RWPE2 (cell line): ENCODE measurements around the gene ITPKB.

ENCODE experiments used
- ATAC-seq: fragments of 200-7000 bp; cut with Tn5 transposase; 3 replicates; pipeline ENCODE4 v1.9.1; 2021; ENCODE audit warnings: low read depth
- DNase-seq: peaks from one replicate; pipeline ENCODE4 v3.0.0-alpha.2; 2020; ENCODE audit warnings: low spot score
- H3K27ac ChIP-seq: fragments of 450-650 bp; 2 replicates; pipeline ENCODE4 v1.5.1; 2017; ENCODE audit warnings: mild to moderate bottlenecking; ENCODE audit not compliant: poor library complexity, severe bottlenecking
- H3K27me3 ChIP-seq: fragments of 250-450 bp; sonication (Bioruptor Pico); 2 replicates; pipeline ENCODE4 v1.5.1; 2021; ENCODE audit warnings: mild to moderate bottlenecking, moderate library complexity; ENCODE audit not compliant: insufficient read depth, poor library complexity, severe bottlenecking
- H3K36me3 ChIP-seq: fragments of 250-450 bp; sonication (Bioruptor Pico); 2 replicates; pipeline ENCODE4 v1.5.1; 2020; ENCODE audit warnings: low read depth, mild to moderate bottlenecking, moderate library complexity
- H3K4me1 ChIP-seq: fragments of 250-450 bp; sonication (Bioruptor Pico); 2 replicates; pipeline ENCODE4 v1.5.1; 2021; ENCODE audit warnings: mild to moderate bottlenecking, moderate library complexity; ENCODE audit not compliant: insufficient read depth, poor library complexity, severe bottlenecking
- H3K4me3 ChIP-seq: fragments of 250-450 bp; sonication (Bioruptor Pico); 2 replicates; pipeline ENCODE4 v1.5.1; 2021; ENCODE audit warnings: mild to moderate bottlenecking, moderate library complexity; ENCODE audit not compliant: severe bottlenecking
- H3K9me3 ChIP-seq: fragments of 250-450 bp; sonication (Bioruptor Pico); 2 replicates; pipeline ENCODE4 v1.5.1; 2021; ENCODE audit warnings: mild to moderate bottlenecking, moderate library complexity; ENCODE audit not compliant: severe bottlenecking
- TF ChIP-seq, protein P1 (sequence below): fragments of 450-650 bp; IDR thresholded peaks from one replicate; pipeline ENCODE4 v1.5.1; 2017; ENCODE audit warnings: mild to moderate bottlenecking, moderate library complexity; ENCODE audit not compliant: poor library complexity, severe bottlenecking

ITPKB gene

GRCh38 chr1:226666164-226666506, 72.9 kb downstream of the ITPKB start:
- no peak overlapping the region for H3K4me3 ChIP-seq
- H3K4me1 ChIP-seq, result peaks cover 8% of the 10 kb centered on the region
- no peak for DNase-seq
- no peaks in the 10 kb centered on the region for H3K36me3 ChIP-seq
- no peak overlapping the region for H3K27ac ChIP-seq
- no peaks in the 10 kb centered on the region for H3K9me3 ChIP-seq
- TF ChIP-seq, protein P1, sequence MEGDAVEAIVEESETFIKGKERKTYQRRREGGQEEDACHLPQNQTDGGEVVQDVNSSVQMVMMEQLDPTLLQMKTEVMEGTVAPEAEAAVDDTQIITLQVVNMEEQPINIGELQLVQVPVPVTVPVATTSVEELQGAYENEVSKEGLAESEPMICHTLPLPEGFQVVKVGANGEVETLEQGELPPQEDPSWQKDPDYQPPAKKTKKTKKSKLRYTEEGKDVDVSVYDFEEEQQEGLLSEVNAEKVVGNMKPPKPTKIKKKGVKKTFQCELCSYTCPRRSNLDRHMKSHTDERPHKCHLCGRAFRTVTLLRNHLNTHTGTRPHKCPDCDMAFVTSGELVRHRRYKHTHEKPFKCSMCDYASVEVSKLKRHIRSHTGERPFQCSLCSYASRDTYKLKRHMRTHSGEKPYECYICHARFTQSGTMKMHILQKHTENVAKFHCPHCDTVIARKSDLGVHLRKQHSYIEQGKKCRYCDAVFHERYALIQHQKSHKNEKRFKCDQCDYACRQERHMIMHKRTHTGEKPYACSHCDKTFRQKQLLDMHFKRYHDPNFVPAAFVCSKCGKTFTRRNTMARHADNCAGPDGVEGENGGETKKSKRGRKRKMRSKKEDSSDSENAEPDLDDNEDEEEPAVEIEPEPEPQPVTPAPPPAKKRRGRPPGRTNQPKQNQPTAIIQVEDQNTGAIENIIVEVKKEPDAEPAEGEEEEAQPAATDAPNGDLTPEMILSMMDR, result no peak
- no peak for ATAC-seq
- H3K27me3 ChIP-seq, result no peaks in the 10 kb centered on the region

- TF ChIP-seq, protein P1, result no peak
- no peak overlapping the region for H3K4me3 ChIP-seq
- no peaks in the 10 kb centered on the region for H3K9me3 ChIP-seq
- no peaks in the 10 kb centered on the region for H3K36me3 ChIP-seq
- ATAC-seq (no peak), DNase-seq (no peak)
- H3K27me3 ChIP-seq, result no peaks in the 10 kb centered on the region
- peaks cover 8% of the 10 kb centered on the region for H3K4me1 ChIP-seq
- no peak overlapping the region for H3K27ac ChIP-seq
Measured at GRCh38 chr1:226665505-226666163, 73.4 kb downstream of the ITPKB start.

DNA sequence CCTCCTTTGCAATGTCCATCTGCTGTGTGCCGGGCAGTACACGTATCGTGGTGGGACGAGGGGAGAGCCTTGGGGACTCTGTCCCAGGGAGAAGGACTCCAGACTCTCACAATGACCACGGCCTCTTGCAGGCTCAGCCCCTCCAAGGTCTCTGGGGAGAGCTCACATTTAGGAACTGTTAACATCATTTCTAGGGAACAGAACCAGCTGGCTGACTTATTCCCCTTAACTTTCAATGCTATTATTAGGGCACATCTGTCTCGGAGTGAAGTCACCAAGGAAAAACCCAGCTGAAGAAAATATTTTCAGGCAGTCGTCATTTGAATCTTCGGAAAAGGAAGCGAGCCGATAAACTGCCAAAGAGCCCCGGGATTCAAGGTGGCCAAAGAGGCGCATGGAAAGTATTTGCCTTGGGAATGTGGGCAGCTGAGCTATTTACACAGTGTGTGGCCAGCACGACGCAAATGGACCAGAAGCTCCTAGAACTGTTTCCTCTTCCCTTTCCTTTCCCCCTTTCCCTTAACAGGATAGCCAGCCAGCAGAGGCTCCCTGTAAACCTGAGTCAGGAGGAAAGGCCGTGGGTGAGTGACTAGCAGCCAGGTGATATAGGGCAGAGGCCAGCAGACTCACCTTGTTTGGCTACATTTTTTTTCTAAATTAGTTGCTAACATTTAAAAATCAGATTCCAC, 74.5 kb downstream of the ITPKB start:
- H3K27ac ChIP-seq, result no peak overlapping the region
- H3K9me3 ChIP-seq, result no peaks in the 10 kb centered on the region
- no peak for ATAC-seq
- H3K4me3 ChIP-seq, result no peak overlapping the region
- no peak for DNase-seq
- no peaks in the 10 kb centered on the region for H3K36me3 ChIP-seq
- no peaks in the 10 kb centered on the region for H3K27me3 ChIP-seq
- H3K4me1 ChIP-seq, result peaks cover 8% of the 10 kb centered on the region
- TF ChIP-seq, protein P1, result no peak

GRCh38 chr1:226663327-226663704, 75.8 kb downstream of the ITPKB start:
- DNase-seq (no peak), ATAC-seq (no peak)
- Histone ChIP-seq H3K27ac (no peak overlapping the region), H3K9me3 (no peaks in the 10 kb centered on the region), H3K36me3 (no peaks in the 10 kb centered on the region), H3K27me3 (no peaks in the 10 kb centered on the region), H3K4me3 (no peak overlapping the region), H3K4me1 (peaks cover 8% of the 10 kb centered on the region)
- TF ChIP-seq, protein P1, result no peak
